ENCODE data around the gene DUOX2. TPM values are rescaled to one million over a fixed set of nuclear protein-coding genes. Genes with fewer than 3 reads are reported as not detected.

DUOX2 gene
- total RNA-seq, 1 experiment from 2014 or later: not detected

DNA sequence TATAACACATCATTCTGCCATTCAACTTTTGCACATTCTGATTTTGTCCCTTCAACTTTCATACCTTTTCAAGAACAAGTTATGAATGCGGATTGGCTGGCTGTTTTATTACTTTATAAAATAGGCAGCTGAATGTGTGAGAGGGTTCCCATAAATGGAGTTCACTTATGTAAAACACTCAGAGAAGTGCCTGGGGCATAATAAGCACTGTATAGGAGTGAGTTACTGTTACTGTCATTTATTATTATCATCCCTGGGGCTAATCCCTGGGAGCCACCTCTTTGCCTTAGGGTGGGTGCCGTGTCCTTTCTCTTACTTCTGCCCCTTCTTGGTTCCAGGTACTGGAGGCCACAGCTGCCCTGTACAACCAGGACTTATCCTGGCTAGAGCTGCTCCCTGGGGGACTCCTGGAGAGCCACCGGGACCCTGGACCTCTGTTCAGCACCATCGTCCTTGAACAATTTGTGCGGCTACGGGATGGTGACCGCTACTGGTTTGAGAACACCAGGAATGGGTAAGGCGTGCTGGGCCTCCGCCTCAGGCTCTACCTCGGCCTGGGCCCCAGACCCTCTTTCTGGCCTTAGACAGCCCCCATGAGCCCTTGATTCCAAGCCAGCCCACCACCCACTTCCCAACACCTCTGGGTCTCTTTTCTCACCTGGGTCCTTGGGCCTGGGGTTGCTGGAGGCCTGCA lies 26.7 kb upstream of the DUOX2 start:
- H3K27ac ChIP-seq: no peak overlapping the region
- no peak overlapping the region for H3K4me2 ChIP-seq
- no peaks in the 10 kb centered on the region for H3K4me1 ChIP-seq (replicated peaks; ENCODE audit: insufficient read depth)
- DNase-seq: no peak
- ChIA-PET POLR2A (ENCODE audit: unreplicated experiment) (no interaction called here), CTCF (no interaction called here)
- H3K4me3 ChIP-seq: no peak overlapping the region
- no peaks in the 10 kb centered on the region for H3K27me3 ChIP-seq (ENCODE audit: insufficient read depth, low read depth)
- TF ChIP-seq, protein P1, sequence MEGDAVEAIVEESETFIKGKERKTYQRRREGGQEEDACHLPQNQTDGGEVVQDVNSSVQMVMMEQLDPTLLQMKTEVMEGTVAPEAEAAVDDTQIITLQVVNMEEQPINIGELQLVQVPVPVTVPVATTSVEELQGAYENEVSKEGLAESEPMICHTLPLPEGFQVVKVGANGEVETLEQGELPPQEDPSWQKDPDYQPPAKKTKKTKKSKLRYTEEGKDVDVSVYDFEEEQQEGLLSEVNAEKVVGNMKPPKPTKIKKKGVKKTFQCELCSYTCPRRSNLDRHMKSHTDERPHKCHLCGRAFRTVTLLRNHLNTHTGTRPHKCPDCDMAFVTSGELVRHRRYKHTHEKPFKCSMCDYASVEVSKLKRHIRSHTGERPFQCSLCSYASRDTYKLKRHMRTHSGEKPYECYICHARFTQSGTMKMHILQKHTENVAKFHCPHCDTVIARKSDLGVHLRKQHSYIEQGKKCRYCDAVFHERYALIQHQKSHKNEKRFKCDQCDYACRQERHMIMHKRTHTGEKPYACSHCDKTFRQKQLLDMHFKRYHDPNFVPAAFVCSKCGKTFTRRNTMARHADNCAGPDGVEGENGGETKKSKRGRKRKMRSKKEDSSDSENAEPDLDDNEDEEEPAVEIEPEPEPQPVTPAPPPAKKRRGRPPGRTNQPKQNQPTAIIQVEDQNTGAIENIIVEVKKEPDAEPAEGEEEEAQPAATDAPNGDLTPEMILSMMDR (conservative IDR thresholded peaks at IDR 0.05): no peak
- TF ChIP-seq EZH2 (IDR thresholded peaks at IDR 0.05; ENCODE audit: low read depth): no peak
- H3K36me3 ChIP-seq (ENCODE audit: low read depth): no peaks in the 10 kb centered on the region
- intact Hi-C loops (cut with micrococcal nuclease; ENCODE audit: unreplicated experiment): no loop called here
- no peak overlapping the region for H2AFZ ChIP-seq
- no peaks in the 10 kb centered on the region for H3K9me2 ChIP-seq (ENCODE audit: insufficient read depth)
- no peaks in the 10 kb centered on the region for H4K20me1 ChIP-seq (ENCODE audit: insufficient read depth)
- H3F3A ChIP-seq (ENCODE audit: insufficient read depth, low read depth): no peaks in the 10 kb centered on the region
- no peaks in the 10 kb centered on the region for H3K9me3 ChIP-seq (ENCODE audit: insufficient read depth, low read depth)
- BruUV-seq (replicated peaks): no TSS peak
- no peaks in the 10 kb centered on the region for H3K79me2 ChIP-seq (ENCODE audit: low read depth)

DNA sequence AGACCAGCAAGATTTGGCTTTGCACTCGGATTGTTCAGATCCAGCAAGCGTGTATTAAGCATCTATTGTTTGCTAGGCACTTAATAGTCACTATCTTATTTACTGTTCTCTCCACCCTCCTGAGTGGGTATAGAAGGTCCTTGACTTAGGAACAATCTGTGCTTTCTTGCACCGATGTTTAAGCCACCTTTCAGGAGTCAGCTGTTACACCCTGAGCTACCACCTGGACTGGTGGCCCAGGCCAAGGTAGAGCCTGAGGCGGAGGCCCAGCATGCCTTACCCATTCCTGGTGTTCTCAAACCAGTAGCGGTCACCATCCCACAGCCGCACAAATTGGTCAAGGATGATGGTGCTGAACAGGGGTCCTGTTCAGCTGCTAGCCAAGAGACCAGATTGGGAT lies 25.8 kb upstream of the DUOX2 start:
- ChIA-PET CTCF (no interaction called here), POLR2A (ENCODE audit: unreplicated experiment) (interaction anchor here (0.6 kb wide), 1 partner anchor 212 kb away, joined by 4 read pairs; no protein-coding TSS in a partner anchor)
- Histone ChIP-seq H4K20me1 (ENCODE audit: insufficient read depth) (no peaks in the 10 kb centered on the region), H3K27ac (no peak overlapping the region), H3K4me1 (replicated peaks; ENCODE audit: insufficient read depth) (no peaks in the 10 kb centered on the region), H3K4me2 (no peak overlapping the region), H2AFZ (no peak overlapping the region), H3K27me3 (ENCODE audit: insufficient read depth, low read depth) (no peaks in the 10 kb centered on the region), H3K79me2 (ENCODE audit: low read depth) (no peaks in the 10 kb centered on the region), H3F3A (ENCODE audit: insufficient read depth, low read depth) (no peaks in the 10 kb centered on the region), H3K9me2 (ENCODE audit: insufficient read depth) (no peaks in the 10 kb centered on the region), H3K4me3 (no peak overlapping the region), H3K9me3 (ENCODE audit: insufficient read depth, low read depth) (no peaks in the 10 kb centered on the region), H3K36me3 (ENCODE audit: low read depth) (no peaks in the 10 kb centered on the region)
- DNase-seq: no peak
- TF ChIP-seq, protein P1 (conservative IDR thresholded peaks at IDR 0.05): no peak
- TF ChIP-seq EZH2 (IDR thresholded peaks at IDR 0.05; ENCODE audit: low read depth): no peak
- no TSS peak for BruUV-seq (replicated peaks)
- intact Hi-C loops (cut with micrococcal nuclease; ENCODE audit: unreplicated experiment): no loop called here

DNA sequence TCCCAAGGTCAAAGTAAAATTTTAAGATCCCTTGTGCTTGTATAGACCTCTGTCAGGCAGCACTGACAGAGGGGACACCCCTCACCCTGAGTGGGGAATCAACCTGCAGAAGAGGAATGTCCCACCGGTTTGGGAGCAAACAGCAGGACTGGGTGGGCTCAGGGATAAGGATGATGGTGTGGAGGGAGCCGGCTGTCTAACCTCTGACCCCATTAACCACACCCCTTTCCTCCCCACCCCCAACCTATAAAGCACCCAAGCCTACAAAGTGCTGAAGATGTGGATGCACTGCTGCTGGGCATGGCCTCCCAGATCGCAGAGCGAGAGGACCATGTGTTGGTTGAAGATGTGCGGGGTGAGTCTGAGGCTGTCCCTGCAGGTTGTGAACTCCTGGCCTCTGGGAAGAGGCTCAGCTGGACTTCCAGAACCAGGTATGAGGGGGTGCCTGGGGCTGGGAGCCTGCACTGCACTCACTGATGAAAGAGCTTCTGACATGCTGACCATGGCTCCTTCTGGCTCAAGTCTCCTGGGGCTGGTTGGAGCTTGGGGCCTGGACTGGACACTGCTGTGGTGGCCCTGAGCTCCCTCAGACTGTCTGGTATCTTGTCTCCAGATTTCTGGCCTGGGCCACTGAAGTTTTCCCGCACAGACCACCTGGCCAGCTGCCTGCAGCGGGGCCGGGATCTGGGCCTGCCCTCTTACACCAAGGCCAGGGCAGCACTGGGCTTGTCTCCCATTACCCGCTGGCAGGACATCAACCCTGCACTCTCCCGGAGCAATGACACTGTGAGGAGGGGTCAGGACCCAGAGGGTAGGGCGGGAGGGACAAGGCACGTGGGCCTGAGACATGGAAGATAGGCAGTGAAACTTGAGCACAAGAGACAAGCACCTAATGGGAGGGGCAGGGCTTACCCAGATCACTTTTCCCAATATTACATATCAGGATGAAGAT lies 25.1 kb upstream of the DUOX2 start:
- intact Hi-C loops (cut with micrococcal nuclease; ENCODE audit: unreplicated experiment): no loop called here
- Histone ChIP-seq H3K36me3 (ENCODE audit: low read depth) (no peaks in the 10 kb centered on the region), H3K79me2 (ENCODE audit: low read depth) (no peaks in the 10 kb centered on the region), H3K4me3 (no peak overlapping the region), H3K9me3 (ENCODE audit: insufficient read depth, low read depth) (no peaks in the 10 kb centered on the region), H4K20me1 (ENCODE audit: insufficient read depth) (no peaks in the 10 kb centered on the region), H3K4me1 (replicated peaks; ENCODE audit: insufficient read depth) (no peaks in the 10 kb centered on the region), H3F3A (ENCODE audit: insufficient read depth, low read depth) (no peaks in the 10 kb centered on the region), H3K4me2 (no peak overlapping the region), H3K27me3 (ENCODE audit: insufficient read depth, low read depth) (no peaks in the 10 kb centered on the region), H2AFZ (no peak overlapping the region), H3K27ac (no peak overlapping the region), H3K9me2 (ENCODE audit: insufficient read depth) (no peaks in the 10 kb centered on the region)
- no TSS peak for BruUV-seq (replicated peaks)
- TF ChIP-seq, protein P1 (conservative IDR thresholded peaks at IDR 0.05): no peak
- TF ChIP-seq EZH2 (IDR thresholded peaks at IDR 0.05; ENCODE audit: low read depth): no peak
- ChIA-PET POLR2A (ENCODE audit: unreplicated experiment) (interaction anchor here (0.6 kb wide), 1 partner anchor 212 kb away, joined by 4 read pairs; no protein-coding TSS in a partner anchor), CTCF (no interaction called here)
- DNase-seq: no peak
